Erythroblast (primary cell): ENCODE measurements around the gene RBPJ.

Source experiments
- GATA1 ChIP-seq: IDR thresholded peaks from 2 replicates; pipeline ENCODE4 v1.6.1; 2011; ENCODE audit warnings: low read depth, mild to moderate bottlenecking, control low read depth, low read length, moderate library complexity
- POLR2A ChIP-seq: IDR thresholded peaks from 2 replicates; pipeline ENCODE4 v1.6.1; 2011; ENCODE audit warnings: mild to moderate bottlenecking, low read length

DNA sequence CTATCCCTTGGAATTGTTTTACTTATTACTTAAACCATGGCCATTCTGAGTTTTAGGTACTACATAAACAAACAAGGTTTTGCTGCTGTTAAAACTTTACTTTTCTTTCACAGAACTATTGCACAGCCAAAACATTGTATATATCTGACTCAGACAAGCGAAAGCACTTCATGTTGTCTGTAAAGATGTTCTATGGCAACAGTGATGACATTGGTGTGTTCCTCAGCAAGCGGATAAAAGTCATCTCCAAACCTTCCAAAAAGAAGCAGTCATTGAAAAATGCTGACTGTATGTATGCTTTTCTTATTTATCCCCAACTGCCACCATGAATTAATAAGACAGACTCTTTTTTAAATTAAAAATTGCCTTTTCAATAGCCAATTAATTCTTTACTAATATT is 99.6 kb downstream of the RBPJ start:
- TF ChIP-seq POLR2A (no peak), GATA1 (no peak)
